HEK293 (cell line): ENCODE measurements around the gene CHST8.

Experiments
- CTCF ChIA-PET: fragments of 350-600 bp; formaldehyde crosslinking; extraction: SDS; loops from one replicate; lab custom pipeline; 2021; ENCODE audit warnings: antibody characterized with exemption; lab: Yijun Ruan, JAX
- POLR2A ChIA-PET: fragments of 300-600 bp; formaldehyde crosslinking; extraction: SDS; loops from one replicate; lab custom pipeline; 2020; ENCODE audit warnings: antibody characterized with exemption, inconsistent platforms; lab: Yijun Ruan, JAX
- H3K27ac ChIP-seq: fragments of 200-500 bp; sonication (Bioruptor generic); 2 replicates; pipeline ENCODE4 v1.5.1; 2014; ENCODE audit warnings: low read depth, low read length, control low read depth, inconsistent platforms; ENCODE audit errors: extremely low read depth
- H3K36me3 ChIP-seq, 2 experiments: fragments of 200-500 bp in 1 of 2; sonication (Bioruptor generic) in 1 of 2; 1 replicate in 1 of 2; 2 replicates in 1 of 2; pipeline ENCODE4 v1.5.1; 2014 to 2017; ENCODE audit warnings: inconsistent platforms in 2 of 2, low read length in 2 of 2; ENCODE audit not compliant: control insufficient read depth in 2 of 2, insufficient read depth in 1 of 2
- H3K4me1 ChIP-seq: fragments of 200-500 bp; sonication (Bioruptor generic); 2 replicates; pipeline ENCODE4 v1.5.1; 2014; ENCODE audit warnings: mild to moderate bottlenecking, low read length, inconsistent platforms; ENCODE audit not compliant: control insufficient read depth, insufficient read depth
- H3K4me3 ChIP-seq: 2 replicates; pipeline ENCODE4 v1.5.1; 2011; ENCODE audit warnings: low read depth, mild to moderate bottlenecking, control low read depth, low read length, moderate library complexity
- H3K9me3 ChIP-seq: fragments of 200-500 bp; sonication (Bioruptor generic); 2 replicates; pipeline ENCODE4 v1.5.1; 2014; ENCODE audit warnings: low read depth, low read length, inconsistent platforms; ENCODE audit not compliant: control insufficient read depth, insufficient read depth
- EGR2 ChIP-seq: fragments of 450-650 bp; formaldehyde crosslinking; IDR thresholded peaks from 2 replicates; pipeline ENCODE4 v1.5.1; 2016; ENCODE audit warnings: low read depth, missing biosample characterization, missing genetic modification characterization
- FEZF1 ChIP-seq: fragments of 450-650 bp; formaldehyde crosslinking; IDR thresholded peaks from 2 replicates; pipeline ENCODE4 v1.5.1; 2016; ENCODE audit warnings: missing biosample characterization, missing genetic modification characterization
- GLI2 ChIP-seq: fragments of 450-650 bp; formaldehyde crosslinking; IDR thresholded peaks from 2 replicates; pipeline ENCODE4; 2017; ENCODE audit warnings: missing biosample characterization, missing genetic modification characterization, low read depth, borderline replicate concordance
- GLIS2 ChIP-seq: fragments of 450-650 bp; formaldehyde crosslinking; IDR thresholded peaks from 2 replicates; pipeline ENCODE4 v1.5.1; 2016; ENCODE audit warnings: missing biosample characterization, missing genetic modification characterization
- HIC1 ChIP-seq: fragments of 450-650 bp; formaldehyde crosslinking; IDR thresholded peaks from 2 replicates; pipeline ENCODE4 v1.5.1; 2016; ENCODE audit warnings: missing biosample characterization, missing genetic modification characterization
- HOXA7 ChIP-seq: sonication (generic); formaldehyde crosslinking; IDR thresholded peaks from 2 replicates; pipeline ENCODE4 v1.8.1; 2022; ENCODE audit warnings: missing genetic modification reagents, borderline replicate concordance
- HOXC10 ChIP-seq: sonication (generic); formaldehyde crosslinking; IDR thresholded peaks from 2 replicates; pipeline ENCODE4 v1.8.1; 2023; ENCODE audit warnings: mild to moderate bottlenecking, missing genetic modification reagents
- IKZF3 ChIP-seq: fragments of 450-650 bp; IDR thresholded peaks from 2 replicates; pipeline ENCODE4 v1.5.0; 2018; ENCODE audit warnings: missing biosample characterization, mild to moderate bottlenecking, missing genetic modification characterization, moderate library complexity
- KLF9 ChIP-seq: fragments of 450-650 bp; formaldehyde crosslinking; IDR thresholded peaks from 2 replicates; pipeline ENCODE4 v1.5.1; 2016; ENCODE audit warnings: missing biosample characterization, missing genetic modification characterization, low read depth
- PRDM1 ChIP-seq: fragments of 450-650 bp; formaldehyde crosslinking; IDR thresholded peaks from 2 replicates; pipeline ENCODE4; 2016; ENCODE audit warnings: missing biosample characterization, missing genetic modification characterization
- WT1 ChIP-seq: fragments of 450-650 bp; formaldehyde crosslinking; IDR thresholded peaks from 2 replicates; pipeline ENCODE4 v1.5.1; 2016; ENCODE audit warnings: missing biosample characterization, missing genetic modification characterization
- ZBTB10 ChIP-seq: fragments of 450-650 bp; formaldehyde crosslinking; IDR thresholded peaks from 2 replicates; pipeline ENCODE4 v1.5.1; 2016; ENCODE audit warnings: missing biosample characterization, missing genetic modification characterization
- ZBTB21 ChIP-seq: fragments of 450-650 bp; formaldehyde crosslinking; IDR thresholded peaks from 2 replicates; pipeline ENCODE4 v1.5.1; 2017; ENCODE audit warnings: missing biosample characterization, missing genetic modification characterization
- ZFP37 ChIP-seq: fragments of 450-650 bp; formaldehyde crosslinking; IDR thresholded peaks from 2 replicates; pipeline ENCODE4 v1.5.1; 2016; ENCODE audit warnings: missing biosample characterization, missing genetic modification characterization
- ZNF146 ChIP-seq: fragments of 450-650 bp; formaldehyde crosslinking; IDR thresholded peaks from 2 replicates; pipeline ENCODE4 v1.5.1; 2016; ENCODE audit warnings: missing biosample characterization, missing genetic modification characterization
- ZNF202 ChIP-seq: fragments of 450-650 bp; formaldehyde crosslinking; IDR thresholded peaks from 2 replicates; pipeline ENCODE4 v1.5.1; 2016; ENCODE audit warnings: missing biosample characterization, missing genetic modification characterization, borderline replicate concordance
- ZNF37A ChIP-seq: fragments of 450-650 bp; IDR thresholded peaks from 2 replicates; pipeline ENCODE4 v1.5.1; 2018; ENCODE audit warnings: missing biosample characterization, missing genetic modification characterization
- ZNF433 ChIP-seq: fragments of 450-650 bp; formaldehyde crosslinking; IDR thresholded peaks from 2 replicates; pipeline ENCODE4 v1.5.1; 2016; ENCODE audit warnings: missing biosample characterization, missing genetic modification characterization, low read depth
- ZNF521 ChIP-seq: fragments of 450-650 bp; formaldehyde crosslinking; IDR thresholded peaks from 2 replicates; pipeline ENCODE4 v1.5.1; 2017; ENCODE audit warnings: missing biosample characterization, mild to moderate bottlenecking, missing genetic modification characterization
- ZNF548 ChIP-seq: fragments of 450-650 bp; formaldehyde crosslinking; IDR thresholded peaks from 2 replicates; pipeline ENCODE4 v1.5.1; 2016; ENCODE audit warnings: missing biosample characterization, missing genetic modification characterization
- ZNF626 ChIP-seq: fragments of 450-650 bp; sonication (Bioruptor Pico); formaldehyde crosslinking; IDR thresholded peaks from 2 replicates; pipeline ENCODE4 v1.5.1; 2018; ENCODE audit warnings: missing biosample characterization, missing genetic modification characterization, inconsistent platforms
- ZNF692 ChIP-seq: fragments of 450-650 bp; formaldehyde crosslinking; IDR thresholded peaks from 2 replicates; pipeline ENCODE4 v1.5.1; 2016; ENCODE audit warnings: missing biosample characterization, missing genetic modification characterization
- ZNF701 ChIP-seq: fragments of 450-650 bp; formaldehyde crosslinking; IDR thresholded peaks from 2 replicates; pipeline ENCODE4 v1.5.1; 2016; ENCODE audit warnings: missing biosample characterization, missing genetic modification characterization
- ZNF776 ChIP-seq: fragments of 450-650 bp; formaldehyde crosslinking; IDR thresholded peaks from 2 replicates; pipeline ENCODE4 v1.5.0; 2017; ENCODE audit warnings: missing biosample characterization, missing genetic modification characterization, borderline replicate concordance

CHST8 gene

GRCh38 chr19:33654840-33655508 is 33.2 kb downstream of the CHST8 start:
- H3K27ac ChIP-seq, result no peak overlapping the region
- no peak for TF ChIP-seq ZNF202 (tag by site-specific recombination)
- no peak for TF ChIP-seq ZNF433 (tag by site-specific recombination)
- CTCF ChIA-PET, result interaction anchor here (0.7 to 1.6 kb wide), 4 partner anchors 18 to 224 kb away, joined by 3 to 7 read pairs (median 4); no protein-coding TSS in a partner anchor
- H3K4me3 ChIP-seq, result no peak overlapping the region
- H3K4me1 ChIP-seq, result no peaks in the 10 kb centered on the region
- POLR2A ChIA-PET, result interaction anchor here (0.7 kb wide), 1 partner anchor 106 kb away, joined by 3 read pairs; no protein-coding TSS in a partner anchor
- H3K36me3 ChIP-seq, result peaks cover 0 to 4% of the 10 kb centered on the region in 2 experiments; a peak in 2 of 3 replicates
- H3K9me3 ChIP-seq, result no peaks in the 10 kb centered on the region; the same call in 1 of the 2 replicates

- Histone ChIP-seq H3K9me3 (no peaks in the 10 kb centered on the region), H3K4me1 (no peaks in the 10 kb centered on the region), H3K27ac (no peak overlapping the region), H3K36me3 (no peaks in the 10 kb centered on the region; a peak in 1 of 3 replicates), H3K4me3 (no peak overlapping the region)
- CTCF ChIA-PET, result interaction anchor here (0.7 to 0.9 kb wide), 2 partner anchors 18 to 229 kb away, joined by 3 to 4 read pairs; no protein-coding TSS in a partner anchor
- TF ChIP-seq ZNF776 (tag by site-specific recombination) (no peak), FEZF1 (tag by site-specific recombination) (no peak), GLI2 (tag by site-specific recombination) (no peak), ZNF626 (tag by site-specific recombination) (no peak), EGR2 (no peak), HOXA7 (CRISPR knock-in tag) (no peak), ZFP37 (tag by site-specific recombination) (no peak), ZNF692 (tag by site-specific recombination) (no peak), IKZF3 (tag by site-specific recombination) (no peak), ZNF37A (no peak), ZBTB21 (tag by site-specific recombination) (no peak), WT1 (tag by site-specific recombination) (no peak), HIC1 (tag by site-specific recombination) (no peak), ZNF701 (no peak)
- POLR2A ChIA-PET, result no interaction called here
These were observed 38.1 kb downstream of the CHST8 start for GRCh38 chr19:33659835-33660234.

GRCh38 chr19:33660410-33661124 is 38.8 kb downstream of the CHST8 start:
- Histone ChIP-seq H3K4me3 (no peak overlapping the region), H3K4me1 (no peaks in the 10 kb centered on the region), H3K36me3 (no peaks in the 10 kb centered on the region; a peak in 1 of 3 replicates), H3K27ac (no peak overlapping the region), H3K9me3 (no peaks in the 10 kb centered on the region)
- POLR2A ChIA-PET, result no interaction called here
- no peak for TF ChIP-seq HOXA7 (CRISPR knock-in tag)
- no peak for TF ChIP-seq ZBTB10 (tag by site-specific recombination)
- no peak for TF ChIP-seq HOXC10
- TF ChIP-seq KLF9 (tag by site-specific recombination), result no peak
- TF ChIP-seq ZNF548 (tag by site-specific recombination), result no peak
- no peak for TF ChIP-seq GLIS2
- TF ChIP-seq PRDM1, result no peak
- TF ChIP-seq ZNF521, result no peak
- TF ChIP-seq ZNF146 (tag by site-specific recombination), result no peak
- CTCF ChIA-PET, result interaction anchor here (0.6 to 0.9 kb wide), 3 partner anchors 19 to 230 kb away, joined by 3 to 4 read pairs (median 3); no protein-coding TSS in a partner anchor
